AG04449 (cell line): ENCODE results near the gene GFOD1.

Source experiments
- CTCF ChIA-PET: fragments of 350-600 bp; formaldehyde crosslinking; extraction: SDS; loops from one replicate; lab custom pipeline; 2021; ENCODE audit warnings: antibody characterized with exemption; lab: Yijun Ruan, JAX
- POLR2A ChIA-PET: fragments of 400-600, 350-600 bp; formaldehyde crosslinking; extraction: SDS; loops from one replicate; lab custom pipeline; 2020; ENCODE audit warnings: antibody characterized with exemption, inconsistent platforms; lab: Yijun Ruan, JAX
- DNase-seq: peaks from one replicate; pipeline ENCODE4 v3.0.0-alpha.2; 2010; ENCODE audit warnings: low read depth, low spot score
- H3K4me3 ChIP-seq: 2 replicates; pipeline ENCODE4 v1.5.1; 2011; ENCODE audit warnings: low read depth, mild to moderate bottlenecking, control low read depth, low read length
- CTCF ChIP-seq: IDR thresholded peaks from one replicate; pipeline ENCODE4 v1.5.1; 2011; ENCODE audit warnings: mild to moderate bottlenecking, moderate library complexity, low read length, control low read depth, inconsistent platforms; ENCODE audit not compliant: insufficient read depth; ENCODE audit errors: missing control alignments

Gene GFOD1

GRCh38 chr6:13365320-13365719 lies 122.1 kb downstream of the GFOD1 start:
- DNase-seq, result no peak
- TF ChIP-seq CTCF, result no peak
- ChIA-PET CTCF (no interaction called here), POLR2A (no interaction called here)
- H3K4me3 ChIP-seq, result no peak overlapping the region

GRCh38 chr6:13364842-13365241 lies 122.6 kb downstream of the GFOD1 start:
- ChIA-PET POLR2A (no interaction called here), CTCF (no interaction called here)
- H3K4me3 ChIP-seq, result no peak overlapping the region
- TF ChIP-seq CTCF, result no peak
- no peak for DNase-seq

GRCh38 chr6:13362412-13362811 lies 125.0 kb downstream of the GFOD1 start:
- H3K4me3 ChIP-seq, result no peak overlapping the region
- no peak for TF ChIP-seq CTCF
- ChIA-PET CTCF (no interaction called here), POLR2A (no interaction called here)
- DNase-seq, result no peak

- ChIA-PET CTCF (no interaction called here), POLR2A (no interaction called here)
- no peak for DNase-seq
- no peak for TF ChIP-seq CTCF
- H3K4me3 ChIP-seq, result no peak overlapping the region
Measured at GRCh38 chr6:13360671-13361540, 126.5 kb downstream of the GFOD1 start.

- ChIA-PET POLR2A (no interaction called here), CTCF (interaction anchor here (0.9 to 1.6 kb wide), 4 partner anchors 37 to 216 kb away, joined by 3 to 4 read pairs (median 3); partner anchors contain the start of gene SIRT5)
- H3K4me3 ChIP-seq, result no peak overlapping the region
- no peak for TF ChIP-seq CTCF
- DNase-seq, result no peak
Measured at GRCh38 chr6:13359287-13359686, 128.1 kb downstream of the GFOD1 start.

GRCh38 chr6:13358511-13358910 lies 128.9 kb downstream of the GFOD1 start:
- ChIA-PET CTCF (interaction anchor here (0.7 to 1.6 kb wide), 3 partner anchors 29 to 217 kb away, joined by 3 to 5 read pairs (median 4); no protein-coding TSS in a partner anchor), POLR2A (no interaction called here)
- TF ChIP-seq CTCF, result no peak
- no peak for DNase-seq
- no peak overlapping the region for H3K4me3 ChIP-seq
